Measurements from ENCODE around the gene RPL36AL.
"Not testable (repeated sequence)": the region's sequence is repeated elsewhere in the genome, so short reads cannot be mapped to it uniquely, and the experiment has no call there.

The RPL36AL gene

DNA sequence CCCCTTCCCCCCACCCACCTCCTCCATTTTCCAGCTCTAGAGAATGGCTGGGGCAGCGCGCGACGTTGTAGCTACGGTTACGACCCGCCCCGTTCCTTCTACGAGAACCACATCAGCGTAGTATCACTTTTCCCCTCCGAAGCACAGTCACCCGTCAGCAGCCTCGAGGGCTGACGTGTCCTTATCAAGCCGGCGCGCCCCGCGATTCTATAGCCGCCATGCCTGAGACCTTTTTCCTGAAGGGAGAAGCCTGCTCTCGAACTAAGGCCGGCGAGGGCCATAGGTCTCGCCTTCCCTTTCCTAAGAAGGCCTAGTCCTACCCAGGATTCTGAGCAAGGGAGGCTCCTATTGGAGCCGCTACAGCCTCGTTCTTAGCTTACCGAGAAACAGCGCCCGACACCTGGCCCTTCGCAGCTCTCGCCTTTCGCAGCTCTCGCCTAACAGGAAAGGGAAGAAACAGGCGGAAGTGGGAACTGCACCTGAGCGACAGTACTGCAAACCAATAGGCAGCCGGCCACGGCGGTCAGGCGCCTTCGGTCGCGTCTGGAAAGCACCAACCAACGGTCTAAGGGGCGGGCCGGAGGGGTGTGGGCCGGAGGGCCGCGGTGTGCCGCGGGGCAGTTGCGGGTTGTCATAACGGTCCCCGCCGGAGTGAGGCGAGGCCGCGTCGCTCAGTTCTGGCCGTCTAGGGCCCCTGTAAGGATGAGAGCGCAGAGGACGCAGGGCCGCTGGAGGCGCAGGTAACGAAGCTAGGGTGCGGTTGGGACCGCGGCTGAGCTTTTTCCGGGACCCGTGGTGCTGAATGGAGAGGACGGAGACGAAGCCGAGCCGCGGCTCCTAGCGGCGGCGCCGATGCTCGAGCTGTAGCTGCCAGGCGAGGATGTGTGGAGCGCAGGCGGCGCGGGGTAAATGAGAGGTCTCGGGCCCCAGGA lies at the start of gene RPL36AL, which contains the start of gene MGAT2:
RPL36AL (minus strand) TSS at position 445 of the 932 bp plus-strand sequence. CDS start 1,522 bp downstream, outside the sequence.
MGAT2 (plus strand) TSS at position 618 of the 932 bp plus-strand sequence. CDS start 470 bp downstream, outside the sequence.
- peak; percentile 99 for DNase-seq

DNA sequence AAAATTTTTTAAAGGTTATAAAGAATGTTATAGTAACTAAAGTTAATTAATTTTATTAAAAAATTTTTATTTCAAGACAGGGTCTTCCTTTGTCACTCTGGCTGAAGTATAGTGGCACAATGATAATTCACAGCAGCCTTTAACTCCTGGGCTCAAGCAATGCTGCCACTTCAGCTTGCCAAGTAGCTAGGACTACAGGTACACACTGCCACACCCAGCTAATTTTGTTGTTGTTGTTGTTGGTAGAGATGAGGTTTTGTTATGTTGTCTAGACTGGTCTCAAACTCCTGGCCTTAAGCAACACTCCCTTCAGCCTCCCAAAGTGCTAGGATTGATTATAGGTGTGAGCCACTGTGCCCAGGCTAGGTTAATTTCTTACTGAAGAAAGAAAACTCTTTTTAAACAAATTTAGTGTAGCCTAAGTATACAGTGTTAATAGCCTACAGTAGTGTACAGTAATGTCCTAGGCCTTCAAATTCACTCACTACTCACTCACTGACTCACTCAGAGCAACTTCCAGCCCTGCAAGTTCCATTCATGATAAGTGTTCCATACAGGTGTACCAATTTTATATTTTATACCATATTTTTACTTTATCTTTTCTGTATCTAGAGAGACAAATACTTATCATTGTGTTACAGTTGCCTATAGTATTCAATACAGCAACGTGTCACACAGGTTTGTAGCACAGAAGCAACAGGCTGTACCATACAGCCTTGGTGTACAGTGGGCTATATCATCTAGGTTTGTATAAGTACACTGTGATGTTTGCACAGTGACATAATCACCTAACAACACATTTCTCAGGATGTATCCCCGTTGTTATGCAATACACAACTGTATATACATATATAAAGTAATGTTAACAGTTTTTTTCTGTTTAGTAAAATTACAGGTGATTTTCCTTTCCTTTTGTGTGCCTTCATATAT lies 39.4 kb upstream of the RPL36AL start:
- no peak for DNase-seq

DNA sequence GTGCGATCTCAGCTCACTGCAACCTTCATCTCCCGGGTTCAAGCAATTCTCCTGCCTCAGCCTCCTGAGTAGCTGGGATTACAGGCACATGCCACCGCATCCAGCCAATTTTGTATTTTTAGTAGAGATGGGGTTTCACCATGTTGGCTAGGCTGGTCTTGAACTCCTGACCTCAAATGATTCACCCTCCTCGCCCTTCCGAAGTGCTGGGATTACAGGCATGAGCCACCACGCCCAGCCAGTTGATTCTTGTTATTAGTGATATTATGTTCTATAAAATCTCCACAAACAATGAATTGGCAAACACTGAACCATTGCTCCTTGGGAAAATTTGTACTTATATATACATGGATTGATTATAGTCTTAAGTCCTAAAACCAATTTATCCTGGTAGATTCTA lies 37.1 kb upstream of the RPL36AL start:
- DNase-seq = not testable (repeated sequence)

DNA sequence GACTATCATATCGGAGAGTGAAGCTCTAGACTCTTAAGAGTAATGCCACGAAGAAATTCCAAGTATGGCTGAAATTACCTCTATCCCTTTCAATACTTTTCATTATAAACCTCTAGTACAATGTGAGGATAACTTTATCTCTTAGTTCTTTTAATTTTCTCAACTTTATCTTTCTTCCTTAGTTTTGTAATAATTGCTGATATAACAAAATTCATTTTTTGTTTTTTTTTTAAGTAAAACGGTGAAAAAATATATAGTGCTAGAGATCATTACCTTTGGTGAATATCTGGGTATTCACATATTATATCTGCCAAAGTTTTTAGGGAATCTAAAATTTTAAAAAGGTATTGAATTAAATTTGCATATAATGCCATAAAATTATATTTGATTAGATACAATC lies 34.1 kb upstream of the RPL36AL start:
- DNase-seq = no peak

DNA sequence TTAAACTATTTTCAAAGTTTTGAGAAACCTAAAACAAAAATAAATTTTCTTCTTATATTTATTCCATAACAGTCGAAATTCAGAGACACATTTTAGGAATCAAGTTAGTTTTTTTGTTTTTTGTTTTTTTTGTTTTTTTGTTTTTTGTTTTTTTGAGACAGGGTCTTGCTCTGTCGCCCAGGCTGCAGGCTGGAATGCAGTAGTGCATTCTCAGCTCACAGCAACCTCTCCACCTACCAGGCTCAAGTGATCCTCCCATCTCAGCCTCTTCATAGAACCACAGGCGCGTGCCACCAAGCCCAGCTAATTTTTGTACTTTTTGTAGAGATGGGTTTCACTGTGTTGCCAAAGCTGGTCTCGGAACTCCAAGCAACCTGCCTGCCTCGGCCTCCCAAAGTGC lies 33.1 kb upstream of the RPL36AL start:
- no peak for DNase-seq

DNA sequence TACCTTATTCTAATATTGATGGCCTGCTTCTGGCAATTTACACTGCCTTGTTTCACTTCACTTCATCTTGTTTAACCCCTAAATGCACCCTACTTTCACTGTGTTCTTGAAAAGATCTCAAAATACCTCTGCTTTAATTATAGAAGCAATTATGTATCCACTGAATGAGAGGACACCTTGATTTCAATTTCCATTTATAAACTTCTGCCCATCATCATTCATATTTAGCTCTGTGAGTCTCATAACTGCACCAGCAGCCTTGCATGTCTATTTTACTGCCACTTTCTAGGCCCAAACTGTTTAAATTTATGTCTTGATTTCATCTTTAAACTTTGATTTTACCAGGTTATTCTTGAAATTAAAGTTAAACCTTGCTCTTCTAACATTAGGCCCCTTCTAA lies 21.7 kb upstream of the RPL36AL start:
- DNase-seq = no peak

DNA sequence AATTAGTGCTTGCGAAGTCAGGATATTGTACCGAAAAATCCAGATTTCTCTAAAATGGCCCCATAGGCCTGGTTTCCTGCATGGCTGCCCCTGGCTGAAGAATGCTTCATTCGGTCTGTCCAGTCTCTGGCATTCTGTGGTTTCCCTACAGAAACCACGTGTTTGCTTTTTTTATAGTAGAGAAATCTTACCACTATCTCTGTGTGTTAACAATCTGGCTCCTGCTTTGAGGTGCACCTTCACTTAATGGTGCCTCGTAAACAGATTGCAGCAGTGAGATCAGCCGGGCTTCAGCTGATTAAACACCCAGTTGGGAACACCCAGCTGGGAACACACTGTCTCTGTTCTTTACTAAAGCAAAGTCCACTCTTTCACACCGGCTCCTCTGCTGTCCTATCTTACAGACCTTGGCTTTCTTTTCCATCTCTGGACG lies 21.3 kb upstream of the RPL36AL start:
- no peak for DNase-seq

DNA sequence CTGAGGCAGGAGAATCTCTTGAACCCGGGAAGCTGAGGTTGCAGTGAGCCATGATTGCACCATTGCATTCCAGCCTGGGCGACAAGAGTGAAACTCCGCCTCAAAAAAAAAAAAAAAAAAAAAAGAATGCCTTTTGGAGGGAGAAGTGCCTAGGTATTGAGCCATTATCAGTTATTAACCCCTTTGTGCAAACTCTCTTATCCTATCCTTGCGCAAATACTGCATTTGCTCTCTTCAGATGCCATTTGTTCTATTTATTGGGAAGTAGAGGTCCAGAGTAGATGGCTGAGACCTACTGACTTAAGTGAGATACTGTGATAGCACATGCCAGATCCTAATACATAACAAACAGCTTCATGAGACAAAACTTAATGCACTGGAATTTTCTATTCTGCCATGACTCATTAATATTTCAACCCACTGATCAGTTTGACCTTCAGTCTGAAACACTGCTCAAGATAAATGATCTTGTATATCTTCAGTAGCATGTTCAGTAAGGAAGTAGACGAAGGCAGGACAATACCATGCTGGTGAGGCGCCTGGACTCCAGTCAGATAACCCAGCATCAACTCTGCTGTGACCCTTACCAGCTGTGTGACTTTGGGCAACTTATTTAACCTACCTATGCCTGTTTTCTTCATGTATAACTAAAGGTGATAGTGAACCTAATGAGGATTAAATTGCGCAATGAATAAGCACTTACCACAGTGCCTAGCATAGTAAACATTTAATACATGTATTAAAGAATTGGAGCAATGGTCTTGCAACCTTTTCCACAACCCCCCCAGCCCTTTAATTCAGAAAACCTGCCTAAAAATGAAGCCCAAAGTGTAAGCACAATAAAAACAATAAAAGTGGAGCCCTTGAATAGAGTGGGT lies 20.4 kb upstream of the RPL36AL start:
- DNase-seq = no peak

DNA sequence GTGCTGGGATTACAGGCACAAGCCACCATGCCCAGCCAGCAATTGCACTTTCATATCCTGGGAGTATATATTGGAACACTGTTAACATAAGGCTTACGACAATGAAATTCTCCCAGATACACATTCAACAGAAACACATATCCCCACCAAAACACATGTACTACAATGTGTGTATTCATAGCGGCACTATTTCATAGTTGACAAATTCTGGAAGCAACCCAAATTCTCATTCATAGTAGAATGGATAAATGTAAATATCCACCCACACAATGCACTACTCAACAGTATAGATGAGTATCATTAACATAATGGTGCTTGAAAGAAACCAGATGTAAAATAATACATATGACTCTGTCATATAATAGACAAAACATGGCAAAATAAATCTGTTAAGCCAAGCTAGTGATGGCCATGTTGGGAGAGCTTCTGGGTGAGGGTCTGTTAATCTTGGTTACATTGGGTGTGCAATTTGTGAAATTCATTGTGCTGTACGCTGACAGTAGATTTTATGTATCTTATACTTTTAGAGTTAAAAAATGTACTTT lies 17.2 kb upstream of the RPL36AL start:
- no peak for DNase-seq

DNA sequence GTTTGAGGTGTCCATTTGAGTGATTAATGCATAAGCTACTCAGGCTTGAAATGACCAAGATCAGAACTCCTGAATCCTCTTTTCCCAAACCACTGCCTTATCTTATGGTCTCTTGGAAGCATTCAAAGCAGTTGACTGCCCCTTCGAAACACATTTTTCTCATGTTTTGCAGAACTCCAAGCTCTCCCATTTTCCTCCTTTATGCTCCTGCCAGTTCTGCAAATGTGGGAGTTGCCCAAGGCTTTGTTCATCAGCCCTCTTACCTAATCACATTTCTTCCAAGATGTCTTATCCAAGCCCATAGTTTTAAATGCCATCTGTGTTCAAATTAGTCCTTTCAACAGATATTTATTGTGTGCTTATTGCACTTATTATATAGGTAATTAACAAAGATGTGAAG lies 16.4 kb upstream of the RPL36AL start:
- no peak for DNase-seq

DNA sequence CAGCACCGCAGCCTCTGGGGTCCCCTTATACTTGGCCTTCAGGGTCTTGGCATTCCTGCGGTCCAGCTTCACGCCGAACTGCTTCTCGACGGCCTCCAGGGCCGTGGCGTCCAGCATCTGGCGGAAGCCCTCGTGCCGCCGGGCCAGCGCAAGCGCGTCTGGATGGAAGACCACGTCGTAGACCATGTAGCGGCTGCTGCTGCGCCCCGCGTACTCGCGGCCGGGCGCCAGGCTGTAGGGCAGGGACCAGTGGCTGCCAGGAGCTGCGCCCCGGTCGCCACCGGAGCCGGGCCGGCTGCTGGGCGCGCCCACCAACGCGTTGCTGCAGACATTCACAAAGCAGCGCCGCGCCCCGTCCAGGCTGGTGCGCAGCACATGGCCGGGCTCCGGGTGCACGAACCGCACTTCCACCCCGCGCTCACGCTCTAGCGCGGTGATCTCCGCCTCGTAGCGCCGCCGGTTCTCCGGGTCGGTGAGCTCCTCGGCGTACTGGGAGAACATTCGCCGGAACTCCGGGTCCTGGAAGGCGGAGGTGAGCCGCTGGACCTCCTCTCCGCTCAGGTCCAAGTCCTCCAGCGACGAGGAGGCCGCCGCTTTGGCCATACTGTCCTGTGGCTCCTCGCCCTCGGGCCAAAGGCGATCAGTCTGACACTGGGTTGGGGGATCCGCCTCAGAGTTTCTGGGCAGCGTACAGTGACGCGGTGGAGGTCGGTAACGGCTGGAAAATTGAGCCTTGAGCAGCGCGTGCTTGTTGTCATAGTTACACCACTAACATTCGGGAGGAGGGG lies 14.3 kb upstream of the RPL36AL start, which contains the start of gene DNAAF2:
DNAAF2 (minus strand) TSS at position 698 of the 788 bp plus-strand sequence; CDS start at position 603, 95 bp downstream.
- peak; percentile 68 for DNase-seq

DNA sequence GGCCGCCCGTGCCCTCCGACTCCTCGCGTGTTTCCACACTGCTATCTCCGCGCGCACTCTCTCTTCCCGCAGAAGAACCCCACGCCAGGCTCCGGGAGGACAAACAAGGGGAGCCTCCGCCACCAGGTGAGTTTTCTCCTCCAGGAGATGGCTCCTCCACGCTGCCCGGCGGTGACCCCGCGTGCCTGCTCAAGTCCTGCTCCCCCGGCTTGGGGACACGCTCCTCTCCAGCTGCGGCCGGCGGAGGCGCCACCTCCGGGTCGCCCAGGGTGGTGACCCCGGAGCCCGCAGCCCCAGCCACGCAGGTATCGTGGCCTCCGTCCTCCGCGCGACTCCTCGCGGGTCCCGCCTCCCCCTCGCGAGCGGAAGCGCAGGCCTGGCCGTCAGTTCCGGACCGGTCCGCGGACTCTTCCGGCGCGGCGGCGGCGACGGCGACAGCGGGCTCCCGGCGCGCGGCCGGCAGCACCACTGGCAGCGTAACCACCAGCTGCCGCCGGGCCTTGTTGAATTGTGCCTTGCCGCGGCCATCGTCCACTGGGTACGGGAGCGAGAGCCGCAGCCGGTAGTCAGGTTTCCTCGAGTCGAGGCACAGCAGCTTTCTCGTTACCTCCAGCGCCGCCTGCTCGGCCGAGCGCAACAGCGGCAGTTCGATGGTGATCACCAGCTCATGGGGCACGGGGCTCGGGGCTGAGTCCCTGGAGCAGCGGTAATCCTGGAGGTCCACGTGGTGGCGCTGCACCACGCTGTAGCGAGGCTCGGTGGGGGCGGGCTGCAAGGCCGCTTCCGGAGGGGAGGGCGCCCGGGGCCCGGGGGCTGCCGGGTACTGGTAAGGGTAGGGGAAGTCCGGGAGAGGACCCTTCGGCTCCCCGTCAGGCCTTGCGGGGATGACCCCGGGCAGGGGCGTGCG lies 13.5 kb upstream of the RPL36AL start:
- peak; percentile 97 for DNase-seq

DNA sequence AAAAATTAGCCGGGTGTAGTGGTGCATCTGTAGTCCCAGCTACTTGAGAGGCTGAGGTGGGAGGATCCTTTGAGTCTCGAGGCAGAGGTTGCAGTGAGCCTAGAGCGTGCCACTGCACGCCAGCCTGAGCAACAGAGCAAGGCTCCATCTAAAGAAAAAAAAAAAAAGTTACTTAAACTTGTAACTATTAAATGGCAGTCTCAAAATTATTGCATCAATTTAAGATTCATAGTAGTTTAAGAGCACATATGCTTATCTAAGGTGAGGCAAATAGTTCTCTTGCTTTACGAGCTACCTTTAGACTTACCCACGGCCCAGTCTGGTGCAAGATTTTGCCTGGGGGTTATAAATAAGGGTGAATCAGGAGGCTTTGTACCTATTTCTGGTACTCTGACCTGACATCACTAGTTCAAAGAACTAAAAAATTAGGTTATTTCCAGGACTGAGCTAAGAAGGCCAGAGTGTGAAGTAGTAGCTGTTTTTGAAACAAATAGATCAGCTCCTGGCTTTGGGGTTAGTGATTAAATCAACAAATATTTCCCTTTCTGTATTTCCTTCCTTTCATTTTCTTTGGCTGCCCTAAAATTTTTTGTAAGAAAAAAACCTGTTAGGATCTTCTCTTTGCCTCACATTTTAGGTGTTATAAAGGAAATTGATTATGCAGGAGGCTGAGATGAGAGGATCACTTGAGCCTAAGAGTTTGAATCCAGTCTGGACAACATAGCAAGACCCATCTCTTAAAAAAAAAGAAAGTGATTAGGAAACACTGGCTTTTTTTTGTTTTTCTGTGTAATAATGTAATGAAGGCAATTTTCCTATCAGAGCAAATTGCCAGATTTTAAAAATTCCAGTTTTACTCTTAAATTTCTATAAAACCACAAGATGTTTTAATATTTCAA lies 3.8 kb upstream of the RPL36AL start:
- DNase-seq = no peak

DNA sequence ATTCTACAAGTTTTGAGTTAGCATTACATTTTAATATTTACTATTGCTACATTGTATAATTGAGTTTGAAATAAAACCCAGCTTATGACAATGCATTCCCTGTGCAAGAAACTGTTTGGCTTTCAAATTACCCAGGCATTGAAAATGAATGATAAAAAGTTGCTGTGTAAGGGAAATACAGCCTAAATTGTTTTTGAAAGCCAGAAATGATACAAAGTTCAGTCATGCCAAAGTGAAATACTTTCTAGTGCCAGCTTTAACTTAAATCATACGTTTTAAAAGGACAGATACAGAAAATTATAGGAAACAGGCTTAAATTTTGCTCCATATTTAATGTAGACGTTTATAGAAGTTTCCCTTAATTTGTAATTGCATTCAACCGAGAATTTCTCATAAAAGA lies 3.0 kb upstream of the RPL36AL start:
- DNase-seq = no peak

DNA sequence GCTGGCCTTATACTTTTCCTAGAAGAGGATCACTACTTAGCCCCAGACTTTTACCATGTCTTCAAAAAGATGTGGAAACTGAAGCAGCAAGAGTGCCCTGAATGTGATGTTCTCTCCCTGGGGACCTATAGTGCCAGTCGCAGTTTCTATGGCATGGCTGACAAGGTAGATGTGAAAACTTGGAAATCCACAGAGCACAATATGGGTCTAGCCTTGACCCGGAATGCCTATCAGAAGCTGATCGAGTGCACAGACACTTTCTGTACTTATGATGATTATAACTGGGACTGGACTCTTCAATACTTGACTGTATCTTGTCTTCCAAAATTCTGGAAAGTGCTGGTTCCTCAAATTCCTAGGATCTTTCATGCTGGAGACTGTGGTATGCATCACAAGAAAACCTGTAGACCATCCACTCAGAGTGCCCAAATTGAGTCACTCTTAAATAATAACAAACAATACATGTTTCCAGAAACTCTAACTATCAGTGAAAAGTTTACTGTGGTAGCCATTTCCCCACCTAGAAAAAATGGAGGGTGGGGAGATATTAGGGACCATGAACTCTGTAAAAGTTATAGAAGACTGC lies 1.7 kb upstream of the RPL36AL start:
- DNase-seq = no peak

DNA sequence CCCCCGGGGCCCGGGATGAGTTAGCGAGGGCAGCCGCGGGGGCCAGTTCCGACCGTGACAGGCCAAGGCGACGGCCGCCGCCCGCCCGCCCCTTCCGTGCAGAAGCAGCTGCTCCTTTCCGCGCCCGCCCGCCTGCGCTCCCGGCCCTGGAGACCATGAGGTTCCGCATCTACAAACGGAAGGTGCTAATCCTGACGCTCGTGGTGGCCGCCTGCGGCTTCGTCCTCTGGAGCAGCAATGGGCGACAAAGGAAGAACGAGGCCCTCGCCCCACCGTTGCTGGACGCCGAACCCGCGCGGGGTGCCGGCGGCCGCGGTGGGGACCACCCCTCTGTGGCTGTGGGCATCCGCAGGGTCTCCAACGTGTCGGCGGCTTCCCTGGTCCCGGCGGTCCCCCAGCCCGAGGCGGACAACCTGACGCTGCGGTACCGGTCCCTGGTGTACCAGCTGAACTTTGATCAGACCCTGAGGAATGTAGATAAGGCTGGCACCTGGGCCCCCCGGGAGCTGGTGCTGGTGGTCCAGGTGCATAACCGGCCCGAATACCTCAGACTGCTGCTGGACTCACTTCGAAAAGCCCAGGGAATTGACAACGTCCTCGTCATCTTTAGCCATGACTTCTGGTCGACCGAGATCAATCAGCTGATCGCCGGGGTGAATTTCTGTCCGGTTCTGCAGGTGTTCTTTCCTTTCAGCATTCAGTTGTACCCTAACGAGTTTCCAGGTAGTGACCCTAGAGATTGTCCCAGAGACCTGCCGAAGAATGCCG lies 872 bp upstream of the RPL36AL start:
- peak; percentile 80 for DNase-seq

DNA sequence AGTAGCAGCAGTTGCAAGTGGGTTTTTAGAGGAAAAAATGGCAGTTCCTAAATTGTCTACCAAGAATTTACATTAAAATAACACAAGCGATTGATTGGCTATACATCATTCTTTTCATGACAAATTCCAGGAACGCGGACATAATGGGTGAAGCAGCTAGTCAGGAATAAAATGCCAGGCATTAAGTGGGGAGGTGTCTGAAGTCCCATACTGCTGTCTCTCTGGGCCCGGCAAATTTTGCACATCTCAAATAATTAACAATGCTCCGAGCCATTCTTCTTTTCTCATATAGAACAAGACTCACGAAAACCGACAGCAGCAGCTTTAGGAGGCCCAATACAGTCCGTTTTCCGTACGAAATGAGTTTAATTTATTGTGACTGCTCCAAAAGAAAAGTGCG lies 696 bp downstream of the RPL36AL start:
- peak; percentile 42 for DNase-seq

DNA sequence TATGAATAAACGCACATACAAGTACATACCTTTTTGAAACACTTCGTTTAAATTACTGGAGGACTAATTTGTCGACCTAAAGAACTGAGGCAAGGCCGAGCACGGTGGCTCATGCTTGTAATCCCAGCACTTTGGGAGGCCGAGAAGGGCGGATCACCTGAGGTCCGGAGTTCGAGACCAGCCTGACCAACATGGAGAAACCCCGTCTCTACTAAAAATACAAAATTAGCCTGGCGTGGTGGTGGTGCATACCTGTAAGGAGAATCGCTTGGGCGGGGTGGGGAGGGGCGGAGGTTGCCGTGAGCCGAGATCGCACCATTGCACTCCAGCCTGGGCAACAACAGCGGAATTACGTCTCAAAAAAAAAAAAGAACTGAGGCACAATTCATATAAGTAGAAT lies 1.2 kb downstream of the RPL36AL start:
- DNase-seq = not testable (repeated sequence)

Measured in NCI-H1092 treated with DMSO at 0.1 percent for 48 hours (cell line).